SH-SY5Y (cell line): ENCODE measurements around the gene GJA8.

ENCODE experiments used
- GATA2 ChIP-seq: IDR thresholded peaks from 2 replicates; pipeline ENCODE4 v1.6.1; 2011; ENCODE audit warnings: mild to moderate bottlenecking, low read depth, low read length
- GATA3 ChIP-seq: IDR thresholded peaks from 2 replicates; pipeline ENCODE4 v1.6.1; 2011; ENCODE audit warnings: low read depth, mild to moderate bottlenecking, low read length, moderate library complexity

The GJA8 gene

GRCh38 chr1:147902253-147902845 lies at the start of gene GJA8:
Gene GJA8 (plus strand): TSS chr1:147902795. CDS start chr1:147907956, 5,161 bp downstream.
- TF ChIP-seq GATA3 = no peak
- TF ChIP-seq GATA2 = no peak

DNA sequence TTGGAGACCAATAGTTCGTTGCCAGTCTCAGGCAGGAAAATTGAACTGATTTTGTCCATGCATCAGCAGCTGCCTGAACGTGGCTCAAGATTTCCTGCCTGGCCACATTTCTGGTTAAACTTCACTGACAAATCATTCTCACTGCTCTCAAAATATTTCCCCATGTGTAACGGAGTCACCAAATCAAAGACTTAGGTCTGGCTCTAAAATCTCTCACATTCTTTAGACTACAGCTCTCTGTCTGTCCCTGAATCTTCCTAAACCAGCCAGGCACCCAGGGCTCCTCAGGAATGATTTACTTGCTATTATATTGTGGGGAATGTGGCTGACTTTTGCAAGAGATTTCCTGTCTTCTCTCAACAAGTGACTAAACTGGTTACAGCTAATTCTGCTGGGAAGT lies 49.2 kb upstream of the GJA8 start:
- TF ChIP-seq GATA2 = no peak
- TF ChIP-seq GATA3 = no peak

DNA sequence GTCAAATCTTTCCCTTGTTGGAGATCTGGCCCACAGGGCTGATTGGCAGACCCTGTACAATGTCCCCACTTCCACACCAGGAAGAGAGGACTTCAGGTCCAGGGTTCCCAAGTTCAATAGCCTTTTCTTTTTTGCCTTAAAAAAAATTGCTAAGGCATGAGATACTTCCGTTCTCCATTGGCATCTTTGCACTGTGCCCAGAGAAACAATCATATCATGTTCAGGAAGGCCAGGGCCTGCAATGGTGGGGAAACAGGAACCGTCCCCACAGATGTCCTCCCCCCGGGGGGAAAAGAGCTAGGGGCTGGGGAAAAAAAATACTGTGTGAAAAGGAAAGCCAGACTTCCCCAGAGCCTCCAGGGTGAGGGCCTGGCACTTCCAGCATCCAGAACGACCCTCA lies 24.6 kb upstream of the GJA8 start:
- TF ChIP-seq GATA2 (no peak), GATA3 (no peak)

DNA sequence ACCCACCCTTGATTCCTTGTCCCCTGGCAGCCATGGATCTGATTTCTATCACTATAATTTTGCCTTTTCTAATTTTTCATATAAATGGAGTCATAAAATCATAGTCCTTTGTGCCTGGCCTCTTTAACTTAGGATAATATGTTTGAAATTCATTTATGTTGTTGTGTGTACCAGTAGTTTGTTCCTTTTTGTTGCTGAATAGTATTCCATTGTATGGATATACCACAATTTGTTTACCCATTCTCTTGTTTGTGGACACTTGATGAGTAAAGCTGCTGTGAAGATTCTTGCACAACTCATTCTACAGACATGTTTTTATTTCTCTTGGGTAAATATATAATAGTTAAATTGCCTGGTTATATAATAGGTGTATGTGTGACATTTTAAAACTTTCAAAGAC lies 22.7 kb upstream of the GJA8 start:
- no peak for TF ChIP-seq GATA2
- TF ChIP-seq GATA3 = no peak

- TF ChIP-seq GATA3 (no peak), GATA2 (no peak)
These were observed 20.1 kb upstream of the GJA8 start for GRCh38 chr1:147882535-147882934.

- TF ChIP-seq GATA3 (no peak), GATA2 (no peak)
These were observed 12.3 kb upstream of the GJA8 start for GRCh38 chr1:147890177-147890790.

- TF ChIP-seq GATA3 (no peak), GATA2 (no peak)
These were observed 11.5 kb upstream of the GJA8 start for GRCh38 chr1:147891088-147891487.

DNA sequence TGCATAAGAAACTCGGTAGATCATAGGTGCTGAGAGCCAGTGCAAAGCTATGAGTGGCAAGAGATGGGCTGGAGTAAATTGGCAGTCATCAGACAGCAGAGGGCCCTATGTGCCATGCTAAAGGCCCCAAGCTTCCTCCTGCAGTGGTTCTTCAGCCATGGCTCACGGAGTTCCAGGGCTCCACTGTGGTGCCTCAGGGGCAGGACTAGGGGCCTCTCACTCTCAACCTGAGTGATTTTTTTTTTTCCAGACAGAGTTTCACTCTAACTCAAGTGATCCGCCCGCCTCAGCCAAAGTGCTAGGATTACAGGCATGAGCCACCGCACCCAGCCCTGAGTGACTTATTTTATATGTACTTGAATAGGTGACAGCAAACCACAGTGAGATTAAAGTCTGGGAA lies 10.4 kb upstream of the GJA8 start:
- TF ChIP-seq GATA3 = no peak

DNA sequence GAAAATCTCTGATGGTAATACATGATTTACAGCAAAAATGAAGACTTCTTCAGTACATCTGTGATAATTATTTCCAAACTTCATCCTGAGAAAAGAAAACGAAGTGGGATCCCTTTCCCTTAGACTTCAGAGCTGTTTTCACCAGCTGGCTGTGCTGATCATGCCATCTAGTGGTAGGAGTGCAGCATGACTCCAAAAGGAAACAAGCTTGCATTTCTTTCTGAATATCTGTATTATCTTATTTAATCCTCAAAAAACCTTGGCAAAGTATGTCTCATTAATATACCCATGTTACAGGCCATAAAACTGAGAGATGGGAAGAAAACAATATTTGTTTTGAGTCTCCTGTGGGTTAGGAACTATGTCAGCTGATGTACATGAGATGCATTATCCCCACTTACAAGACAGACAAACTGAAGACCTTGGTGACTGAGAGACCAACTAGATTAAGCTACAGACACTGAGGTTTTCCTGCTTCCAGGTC lies 9.8 kb upstream of the GJA8 start:
- TF ChIP-seq GATA2 (no peak), GATA3 (no peak)

GRCh38 chr1:147895123-147895522 lies 7.5 kb upstream of the GJA8 start:
- TF ChIP-seq GATA3 = no peak
- no peak for TF ChIP-seq GATA2

DNA sequence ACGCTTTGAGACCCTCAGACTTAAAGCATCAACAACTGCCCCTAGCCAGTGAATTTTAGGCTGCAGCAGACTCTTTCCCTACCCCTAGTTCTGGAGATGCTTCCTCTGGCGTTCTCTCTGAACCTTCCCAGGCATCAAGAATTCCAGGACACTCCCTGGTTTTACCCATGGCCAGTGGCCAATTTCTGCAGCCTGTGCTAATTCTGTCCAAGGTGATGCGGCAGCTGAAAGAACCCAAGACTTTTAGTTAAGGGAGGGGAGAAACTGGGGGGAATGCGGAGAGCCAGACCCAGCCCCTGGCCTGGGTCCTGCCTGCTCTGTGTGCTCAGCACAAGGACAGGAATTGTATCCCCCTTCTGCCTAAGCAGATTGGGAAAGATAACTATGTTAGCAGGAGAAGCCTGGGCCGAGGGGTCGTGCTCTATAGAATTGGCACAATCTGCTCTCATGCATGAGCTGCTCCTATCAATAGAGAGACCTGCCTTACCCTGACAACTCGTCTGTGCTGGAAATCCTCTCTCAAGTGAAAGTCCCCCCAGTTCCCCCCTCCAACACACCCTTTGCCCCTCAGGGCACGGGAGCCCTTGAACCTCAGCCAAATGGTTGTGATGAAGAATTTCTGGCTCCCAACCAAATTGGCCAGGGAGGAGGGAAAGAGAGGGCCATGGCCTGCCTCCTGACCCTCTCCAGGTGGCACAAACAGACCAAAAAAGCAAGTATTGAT lies 5.4 kb upstream of the GJA8 start:
- peak; percentile 83 for TF ChIP-seq GATA2
- no peak for TF ChIP-seq GATA3

DNA sequence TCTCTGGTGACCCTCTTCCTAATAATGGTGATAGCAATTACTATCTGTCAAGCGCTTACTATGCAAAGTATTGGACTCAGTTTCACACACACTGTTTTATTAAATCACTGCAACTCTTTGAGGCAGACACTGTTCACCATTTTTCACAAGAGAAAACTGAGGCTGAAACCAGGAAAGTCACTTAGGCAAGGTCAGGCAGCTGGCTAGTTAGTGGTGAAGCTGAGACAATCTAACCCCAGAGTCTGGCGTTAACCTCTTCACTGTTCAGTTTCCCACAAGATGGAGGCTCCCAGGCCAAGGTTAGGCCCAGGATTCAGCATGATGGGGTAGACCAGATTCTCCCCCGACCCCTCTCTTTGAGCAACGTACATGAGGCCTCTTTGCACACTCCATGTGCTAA lies 4.8 kb upstream of the GJA8 start:
- no peak for TF ChIP-seq GATA3

DNA sequence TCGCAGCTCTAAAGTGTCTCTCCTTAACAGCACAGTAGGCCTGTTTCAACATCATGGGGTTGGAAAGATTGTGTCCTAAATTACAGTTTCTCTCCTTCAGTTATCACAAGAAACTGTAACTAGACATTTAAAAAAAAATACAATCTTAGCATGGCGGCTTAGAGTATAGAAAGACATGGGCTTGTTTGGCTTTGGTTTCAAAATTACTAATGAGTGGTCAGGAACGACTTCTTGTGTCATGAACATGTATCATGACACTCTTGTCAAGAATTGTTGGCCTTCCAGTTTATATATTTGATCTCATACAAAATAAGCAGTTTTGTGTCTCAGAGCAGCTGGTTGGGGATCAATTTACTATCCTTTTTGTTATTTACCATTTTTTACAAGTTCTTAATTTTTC lies 2.1 kb downstream of the GJA8 start:
- TF ChIP-seq GATA3 (no peak), GATA2 (no peak)

- TF ChIP-seq GATA3 (no peak), GATA2 (no peak)
These were observed 5.4 kb downstream of the GJA8 start for GRCh38 chr1:147907786-147908509.
